CD14-positive monocyte (primary cell): ENCODE data around the gene ANKRD29. TPM values are rescaled to one million over a fixed set of nuclear protein-coding genes. Genes with fewer than 3 reads are reported as not detected.

Source experiments
- DNase-seq, 3 donors: peaks; one replicate each; pipeline ENCODE4 v3.0.0-alpha.2; 2011 to 2022
- H2AFZ ChIP-seq: 2 replicates; pipeline ENCODE4 v1.6.0; 2012; ENCODE audit warnings: mild to moderate bottlenecking, low read depth, low read length, inconsistent platforms; ENCODE audit not compliant: insufficient read depth, poor library complexity, severe bottlenecking
- H3K27ac ChIP-seq, 2 donors: 1 replicate in 1 of 2; 2 replicates in 1 of 2; pipeline ENCODE4 v1.5.1; 2012 to 2013; ENCODE audit warnings: low read length in 2 of 2, control low read depth in 1 of 2, inconsistent platforms in 1 of 2, low read depth in 1 of 2, mild to moderate bottlenecking in 1 of 2
- H3K27me3 ChIP-seq, 2 donors: one replicate each; pipeline versions ENCODE4 v1.6.0 to v1.6.1; 2011 to 2013; ENCODE audit warnings: low read length in 2 of 2; ENCODE audit not compliant: control insufficient read depth in 2 of 2, insufficient read depth in 2 of 2
- H3K36me3 ChIP-seq, 2 donors: replicated peaks in 1 of 2; 1 replicate in 1 of 2; 2 replicates in 1 of 2; pipeline versions ENCODE4 v1.5.1 to v1.6.1; 2012 to 2013; ENCODE audit warnings: low read length in 2 of 2, control low read depth in 1 of 2, inconsistent platforms in 1 of 2, mild to moderate bottlenecking in 1 of 2; ENCODE audit not compliant: insufficient read depth in 2 of 2, control insufficient read depth in 1 of 2
- H3K4me1 ChIP-seq, 2 donors: 1 replicate in 1 of 2; 2 replicates in 1 of 2; pipeline versions ENCODE4 v1.5.1 to v1.6.1; 2012 to 2013; ENCODE audit warnings: low read length in 2 of 2, control low read depth in 1 of 2, inconsistent platforms in 1 of 2, mild to moderate bottlenecking in 1 of 2, moderate library complexity in 1 of 2; ENCODE audit not compliant: insufficient read depth in 2 of 2, control insufficient read depth in 1 of 2
- H3K4me2 ChIP-seq: replicated peaks from 2 replicates; pipeline ENCODE3; 2012; ENCODE audit warnings: low read length, moderate library complexity, mild to moderate bottlenecking; ENCODE audit not compliant: poor library complexity, severe bottlenecking; ENCODE audit errors: extremely low read depth
- H3K4me3 ChIP-seq, 3 experiments: fragments of 200-600 bp in 1 of 3; sonication (generic) in 1 of 3; replicated peaks in 1 of 3; 1 replicate in 2 of 3; 2 replicates in 1 of 3; pipeline ENCODE4 v1.5.1; 2011 to 2013; ENCODE audit warnings: low read length in 3 of 3, mild to moderate bottlenecking in 3 of 3, control low read depth in 2 of 3, low read depth in 2 of 3, inconsistent platforms in 1 of 3, moderate library complexity in 1 of 3
- H3K79me2 ChIP-seq: 2 replicates; pipeline ENCODE4 v1.6.0; 2012; ENCODE audit warnings: mild to moderate bottlenecking, control low read depth, inconsistent platforms, low read length, moderate library complexity; ENCODE audit not compliant: insufficient read depth
- H3K9ac ChIP-seq: 2 replicates; pipeline ENCODE4 v1.6.0; 2017; ENCODE audit warnings: low read length, mild to moderate bottlenecking; ENCODE audit not compliant: insufficient read depth, poor library complexity, severe bottlenecking
- H3K9me3 ChIP-seq, 2 donors: replicated peaks in 1 of 2; 1 replicate in 1 of 2; 2 replicates in 1 of 2; pipeline versions ENCODE4 v1.5.1 to v1.6.1; 2012 to 2013; ENCODE audit warnings: low read length in 2 of 2, control low read depth in 1 of 2; ENCODE audit not compliant: control insufficient read depth in 1 of 2, insufficient read depth in 1 of 2
- H4K20me1 ChIP-seq: 2 replicates; pipeline ENCODE4 v1.6.0; 2012; ENCODE audit warnings: mild to moderate bottlenecking, low read length, control low read depth, moderate library complexity; ENCODE audit not compliant: insufficient read depth
- H3K27ac Mint-ChIP-seq, 7 donors: one replicate each; pipeline ENCODE4 v1.8.0; 2020; ENCODE audit warnings: mild to moderate bottlenecking in 7 of 7, mixed read lengths in 7 of 7, moderate library complexity in 6 of 7, inconsistent platforms in 2 of 7
- H3K27me3 Mint-ChIP-seq, 3 donors: one replicate each; pipeline ENCODE4 v1.8.0; 2021 to 2022; ENCODE audit warnings: low read depth in 3 of 3, mild to moderate bottlenecking in 3 of 3, mixed read lengths in 3 of 3, moderate library complexity in 3 of 3, inconsistent platforms in 1 of 3
- H3K36me3 Mint-ChIP-seq, 2 donors: one replicate each; pipeline ENCODE4 v1.8.0; 2020; ENCODE audit warnings: mixed read lengths in 2 of 2, inconsistent platforms in 1 of 2, mild to moderate bottlenecking in 1 of 2
- H3K4me1 Mint-ChIP-seq: one replicate; pipeline ENCODE4 v1.8.0; 2020; ENCODE audit warnings: mild to moderate bottlenecking, mixed read lengths
- H3K4me3 Mint-ChIP-seq, 2 donors: one replicate each; pipeline ENCODE4 v1.8.0; 2020; ENCODE audit warnings: mild to moderate bottlenecking in 2 of 2, mixed read lengths in 2 of 2, moderate library complexity in 1 of 2
- H3K9me3 Mint-ChIP-seq, 7 donors: one replicate each; pipeline ENCODE4 v1.8.0; 2020 to 2022; ENCODE audit warnings: mixed read lengths in 7 of 7, mild to moderate bottlenecking in 6 of 7, moderate library complexity in 6 of 7, inconsistent platforms in 2 of 7
- CTCF ChIP-seq: fragments of 200-600 bp; IDR thresholded peaks from one replicate; pipeline ENCODE4 v1.8.0; 2022; ENCODE audit warnings: antibody characterized with exemption, mild to moderate bottlenecking
- WGBS: methylation state at CpG from one replicate; pipeline ENCODE4 v1.1.5; 2013; ENCODE audit warnings: missing lambda C conversion rate; ENCODE audit not compliant: insufficient coverage; 5-methylcytosine and 5-hydroxymethylcytosine counted together
- intact Hi-C, 2 donors: fragments of 100-400 bp; cut with micrococcal nuclease; formaldehyde crosslinking; loops; one replicate each; pipeline versions ENCODE4 v1.15.0 to v1.15.1; 2023
- polyA plus RNA-seq, 3 donors: library from polyadenylated mRNA; depleted of rRNA in 1 of 3; unstranded in 2 of 3; stranded (reverse) in 1 of 3; fragments of 300-500 nt in 2 of 3; fragments of >200 nt in 1 of 3; fragmentation: Illumina TruSeq in 2 of 3; gene quantifications; 1 replicate in 2 of 3; 2 replicates in 1 of 3; pipeline ENCODE4 v1.2.3, GENCODE V29; 2012 to 2021

The ANKRD29 gene
- polyA plus RNA-seq, 3 donors: 0.03 to 0.11 TPM; not detected in 1

GRCh38 chr18:23586249-23587196 is 76.2 kb downstream of the ANKRD29 start, which contains the start of gene NPC1:
Gene NPC1, minus strand, starts transcription at chr18:23586506. Its CDS starts 163 bp downstream, at chr18:23586343.
- Mint-ChIP-seq H3K4me1 (peaks cover 37% of the 10 kb centered on the region), H3K27ac (peak within 1 kb of the TSS; percentile 96 to 100 (median 99)), H3K27me3 (peaks cover 2 to 8% (median 2%) of the 10 kb centered on the region in 3 donors), H3K4me3 (peak within 1 kb of the TSS; percentile 93 to 96), H3K36me3 (peaks cover 1 to 18% of the 10 kb centered on the region in 2 donors), H3K9me3 (no peaks in the 10 kb centered on the region)
- Histone ChIP-seq H2AFZ (peak within 1 kb of the TSS; percentile 90), H3K9ac (peak within 1 kb of the TSS; percentile 100), H3K27me3 (no peaks in the 10 kb centered on the region), H3K36me3 (no peaks in the 10 kb centered on the region), H3K27ac (peak within 1 kb of the TSS; percentile 95 to 100), H3K4me2 (peak within 1 kb of the TSS; percentile 78), H3K79me2 (peaks cover 46% of the 10 kb centered on the region), H4K20me1 (peaks cover 30% of the 10 kb centered on the region), H3K4me3 (peak within 1 kb of the TSS; percentile 76 to 94 (median 83)), H3K4me1 (peaks cover 28 to 32% of the 10 kb centered on the region in 2 donors), H3K9me3 (no peaks in the 10 kb centered on the region)
- peak; percentile 92 to 95 (median 93) for DNase-seq
- TF ChIP-seq CTCF: peak; percentile 97
- under 1% methylated on average over 86 of the region's 95 CpGs for WGBS
- intact Hi-C loops: loop anchor here (2.0 to 10.0 kb wide), 4 partner anchors 69 to 352 kb away; partner anchors contain the start of genes RIOK3 (in 1 of the 2) and RMC1 (in 1 of the 2)

- Histone ChIP-seq H3K4me3 (peak overlapping the region; percentile 76 to 94 (median 83)), H3K27me3 (no peaks in the 10 kb centered on the region), H2AFZ (peak overlapping the region; percentile 90), H3K79me2 (peaks cover 52% of the 10 kb centered on the region), H3K4me1 (peaks cover 28 to 32% of the 10 kb centered on the region in 2 donors), H3K27ac (peak overlapping the region; percentile 95 to 100), H4K20me1 (peaks cover 35% of the 10 kb centered on the region), H3K36me3 (peaks cover 0 to 6% of the 10 kb centered on the region in 2 donors), H3K9me3 (no peaks in the 10 kb centered on the region), H3K9ac (peak overlapping the region; percentile 100), H3K4me2 (peak overlapping the region; percentile 78)
- intact Hi-C loops: loop anchor here (2.0 to 10.0 kb wide), 4 partner anchors 69 to 351 kb away; partner anchors contain the start of genes RIOK3 (in 1 of the 2) and RMC1 (in 1 of the 2)
- H3K4me1 Mint-ChIP-seq: peaks cover 41% of the 10 kb centered on the region
- H3K4me3 Mint-ChIP-seq: peak overlapping the region; percentile 93 to 96
- H3K27me3 Mint-ChIP-seq: peaks cover 2 to 8% (median 2%) of the 10 kb centered on the region in 3 donors
- H3K36me3 Mint-ChIP-seq: peaks cover 3 to 21% of the 10 kb centered on the region in 2 donors
- no peak for TF ChIP-seq CTCF
- H3K9me3 Mint-ChIP-seq: no peaks in the 10 kb centered on the region
- no peak for DNase-seq
- peak overlapping the region; percentile 96 to 100 (median 99) for H3K27ac Mint-ChIP-seq
- 0% methylated on average over 12 of the region's 14 CpGs for WGBS
These were observed 76.8 kb downstream of the ANKRD29 start for GRCh38 chr18:23585897-23586248.
